MM.1S (cell line): ENCODE measurements around the gene STK10.

ENCODE experiments used
- CTCF ChIP-seq: fragments of 300-600 bp; sonication (generic); IDR thresholded peaks from 2 replicates; pipeline ENCODE4 v1.5.1; 2016; ENCODE audit warnings: antibody characterized with exemption, low read length, mixed read lengths
- EZH2phosphoT487 ChIP-seq: fragments of 300-600 bp; sonication (generic); IDR thresholded peaks from 2 replicates; pipeline ENCODE4 v1.6.1; 2018; ENCODE audit warnings: antibody characterized with exemption, low read length

GRCh38 chr5:172002310-172002709 is 185.7 kb downstream of the STK10 start:
- peak; percentile 48 for TF ChIP-seq CTCF
- TF ChIP-seq EZH2phosphoT487, result no peak
